NCI-H1436 treated with DMSO at 0.1 percent for 48 hours (cell line): Measurements from ENCODE around the gene NEURL1B.
"Not testable (repeated sequence)": the region's sequence is repeated elsewhere in the genome, so short reads cannot be mapped to it uniquely, and the experiment has no call there.

Source experiments
- DNase-seq: peaks from one replicate; lab custom pipeline; 2025; lab: John Stamatoyannopoulos, UW

NEURL1B gene, protein sequence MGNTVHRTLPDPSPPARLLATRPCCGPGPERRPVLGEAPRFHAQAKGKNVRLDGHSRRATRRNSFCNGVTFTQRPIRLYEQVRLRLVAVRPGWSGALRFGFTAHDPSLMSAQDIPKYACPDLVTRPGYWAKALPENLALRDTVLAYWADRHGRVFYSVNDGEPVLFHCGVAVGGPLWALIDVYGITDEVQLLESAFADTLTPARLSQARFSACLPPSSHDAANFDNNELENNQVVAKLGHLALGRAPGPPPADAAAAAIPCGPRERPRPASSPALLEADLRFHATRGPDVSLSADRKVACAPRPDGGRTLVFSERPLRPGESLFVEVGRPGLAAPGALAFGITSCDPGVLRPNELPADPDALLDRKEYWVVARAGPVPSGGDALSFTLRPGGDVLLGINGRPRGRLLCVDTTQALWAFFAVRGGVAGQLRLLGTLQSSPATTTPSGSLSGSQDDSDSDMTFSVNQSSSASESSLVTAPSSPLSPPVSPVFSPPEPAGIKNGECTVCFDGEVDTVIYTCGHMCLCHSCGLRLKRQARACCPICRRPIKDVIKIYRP

DNA sequence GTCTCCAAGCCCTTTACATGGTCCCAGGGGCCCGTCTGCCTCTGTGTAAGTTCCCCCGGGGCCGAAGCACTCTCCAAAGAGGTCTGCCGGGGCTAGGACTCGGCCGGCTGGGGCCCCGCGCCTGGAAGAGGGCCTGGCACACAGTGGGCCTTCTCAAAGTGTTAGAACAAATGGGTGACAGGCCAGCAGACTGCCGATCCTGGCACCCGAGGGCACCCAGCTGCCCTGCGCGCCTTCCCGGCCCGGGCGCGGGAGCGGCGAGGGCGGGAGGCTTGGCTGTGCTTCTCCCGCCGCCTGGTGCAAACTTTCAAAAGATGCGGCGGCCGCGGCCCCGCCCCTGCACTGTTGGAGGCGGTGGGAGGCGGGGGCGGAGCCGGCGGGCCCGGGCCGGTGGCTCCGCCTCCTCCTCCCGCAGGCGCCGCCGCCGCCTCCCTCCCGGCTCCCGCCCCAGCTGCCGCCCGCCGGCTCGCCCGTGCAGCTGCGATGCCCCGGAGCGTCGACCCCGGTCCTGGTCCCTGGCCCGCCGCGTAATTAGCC, at the start of gene NEURL1B:
NEURL1B (plus strand) TSS at position 442 of the 537 bp plus-strand sequence. CDS start 144 bp downstream, outside the sequence.
- DNase-seq: no peak

DNA sequence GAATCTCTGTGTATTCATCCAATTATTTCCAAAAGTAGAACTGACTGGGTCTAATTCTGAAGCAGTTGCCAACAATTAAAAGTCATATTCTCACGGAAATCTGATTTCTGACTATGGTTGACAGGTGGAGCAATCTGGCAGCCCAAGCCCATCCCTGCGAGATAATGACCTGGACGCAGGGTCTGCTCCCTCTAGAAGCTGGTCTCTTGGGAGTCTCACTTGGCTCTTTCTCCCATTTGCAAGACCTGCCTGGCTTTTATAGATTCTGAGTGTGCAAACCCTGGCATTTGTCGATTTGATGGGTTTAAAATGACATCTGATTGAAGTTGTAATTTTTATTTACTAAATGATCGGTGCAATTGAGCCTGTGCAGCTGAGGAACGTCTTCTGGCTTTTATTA, 49.4 kb upstream of the NEURL1B start:
- no peak for DNase-seq

DNA sequence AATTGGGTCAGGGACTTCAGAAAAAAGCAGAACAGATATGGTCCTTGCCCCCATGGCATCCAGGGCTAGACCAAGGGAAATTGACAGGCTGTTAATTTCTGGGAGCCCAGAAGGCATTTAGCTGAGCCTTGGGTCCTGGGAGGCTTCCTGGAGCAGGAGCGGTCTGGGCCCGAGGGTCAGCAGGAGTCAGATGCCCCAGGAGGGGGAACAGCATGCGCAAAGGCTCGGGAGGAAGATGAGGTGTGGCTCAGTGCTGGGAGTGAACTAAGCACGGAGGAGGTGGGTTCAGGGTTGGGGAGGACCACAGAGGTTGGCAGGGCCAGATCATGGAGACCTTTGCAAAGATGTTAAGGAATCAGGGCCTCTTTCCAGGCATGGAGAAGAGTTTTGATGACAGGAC, 48.2 kb upstream of the NEURL1B start:
- DNase-seq: no peak

DNA sequence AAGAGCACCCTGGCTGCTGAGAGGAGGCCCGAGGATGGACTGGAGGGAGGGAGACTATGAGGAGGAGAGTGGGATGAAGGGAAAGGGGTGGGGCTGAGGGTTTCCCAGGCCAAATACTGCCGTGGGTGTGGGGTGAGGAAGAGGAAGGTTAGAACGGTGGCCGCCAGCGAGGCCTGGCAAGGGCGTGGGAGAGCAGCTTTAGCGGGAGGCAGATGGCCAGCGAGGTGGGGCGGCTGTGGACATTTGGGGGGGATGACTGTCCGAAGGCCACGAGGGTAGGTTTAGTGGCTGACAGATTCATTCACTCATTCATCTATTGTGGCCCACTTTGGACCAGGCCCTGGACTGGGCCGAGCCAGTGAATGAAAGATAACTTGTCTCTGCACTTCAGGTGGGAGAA, 47.8 kb upstream of the NEURL1B start:
- DNase-seq: no peak

DNA sequence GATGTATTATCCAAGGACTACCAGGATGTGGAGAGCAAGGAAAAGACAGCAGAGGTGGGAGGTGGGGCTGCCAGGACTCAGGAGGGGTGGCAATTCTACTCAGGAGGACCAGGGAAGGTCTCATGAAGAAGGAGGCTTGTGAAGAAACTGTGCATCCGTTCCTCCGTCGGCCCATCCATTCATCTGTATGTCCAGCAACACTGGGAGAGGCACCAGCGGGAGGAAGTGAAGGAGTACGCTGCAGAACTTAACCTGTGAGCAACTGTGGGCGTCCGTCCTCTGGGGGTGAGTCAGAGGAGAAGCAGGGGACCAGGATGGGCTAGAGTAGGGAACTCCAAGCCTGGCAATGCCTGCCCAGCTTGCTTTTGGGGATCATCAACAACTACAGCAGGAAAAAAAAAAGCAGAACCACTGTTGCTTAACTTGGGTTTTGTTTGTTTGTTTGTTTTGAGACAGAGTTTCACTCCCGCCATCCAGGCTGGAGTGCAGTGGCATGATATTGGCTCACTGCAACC, 47.3 kb upstream of the NEURL1B start:
- DNase-seq: no peak

DNA sequence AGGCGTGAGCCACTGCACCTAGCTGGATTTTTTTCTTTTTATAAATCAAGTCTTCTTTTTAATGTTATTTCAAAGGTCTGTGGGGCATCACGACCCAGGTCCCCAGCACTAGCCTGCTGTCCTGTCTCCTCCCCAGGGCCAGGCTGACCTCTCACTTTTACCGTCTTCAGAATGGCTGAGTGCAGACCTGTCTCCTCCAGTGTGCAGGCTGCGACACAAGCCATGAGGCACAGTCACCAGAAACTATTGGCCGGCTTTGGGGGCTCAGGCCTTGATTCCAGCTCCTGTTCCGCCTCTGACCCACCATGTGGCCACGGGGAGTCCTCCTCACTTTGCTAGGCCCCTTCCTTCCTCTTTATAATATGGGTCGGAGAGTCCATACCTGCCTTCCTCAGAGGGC, 46.6 kb upstream of the NEURL1B start:
- DNase-seq: no peak

DNA sequence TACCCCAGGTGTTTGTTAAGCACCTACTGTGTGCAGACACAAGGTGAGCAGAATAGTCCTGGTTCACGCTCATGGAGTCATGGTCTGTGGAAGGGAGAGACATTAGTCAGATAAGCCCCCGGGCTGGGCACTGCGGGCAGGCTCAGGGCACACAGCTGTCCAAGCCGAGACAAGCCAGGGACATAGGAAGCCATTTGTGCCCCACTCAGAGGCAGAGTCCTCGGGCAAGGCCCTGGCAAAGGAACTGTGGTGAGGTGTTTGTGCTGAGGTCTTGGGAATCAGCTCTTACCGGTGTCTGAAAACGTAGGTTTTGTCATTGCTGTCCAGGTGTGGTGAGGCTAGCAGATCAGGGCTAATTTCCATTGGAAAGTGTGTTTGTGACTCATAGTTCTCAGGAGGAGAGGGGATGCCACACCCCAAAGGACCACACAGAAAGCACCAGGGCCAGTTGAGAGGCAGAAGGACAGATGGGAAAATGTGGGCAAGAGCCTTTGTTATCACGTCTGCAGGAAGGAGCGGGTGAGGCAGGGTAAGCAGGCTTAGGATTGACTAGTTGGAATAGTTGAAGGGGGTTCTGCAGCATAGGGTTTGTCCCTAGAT, 46.1 kb upstream of the NEURL1B start:
- DNase-seq: no peak

DNA sequence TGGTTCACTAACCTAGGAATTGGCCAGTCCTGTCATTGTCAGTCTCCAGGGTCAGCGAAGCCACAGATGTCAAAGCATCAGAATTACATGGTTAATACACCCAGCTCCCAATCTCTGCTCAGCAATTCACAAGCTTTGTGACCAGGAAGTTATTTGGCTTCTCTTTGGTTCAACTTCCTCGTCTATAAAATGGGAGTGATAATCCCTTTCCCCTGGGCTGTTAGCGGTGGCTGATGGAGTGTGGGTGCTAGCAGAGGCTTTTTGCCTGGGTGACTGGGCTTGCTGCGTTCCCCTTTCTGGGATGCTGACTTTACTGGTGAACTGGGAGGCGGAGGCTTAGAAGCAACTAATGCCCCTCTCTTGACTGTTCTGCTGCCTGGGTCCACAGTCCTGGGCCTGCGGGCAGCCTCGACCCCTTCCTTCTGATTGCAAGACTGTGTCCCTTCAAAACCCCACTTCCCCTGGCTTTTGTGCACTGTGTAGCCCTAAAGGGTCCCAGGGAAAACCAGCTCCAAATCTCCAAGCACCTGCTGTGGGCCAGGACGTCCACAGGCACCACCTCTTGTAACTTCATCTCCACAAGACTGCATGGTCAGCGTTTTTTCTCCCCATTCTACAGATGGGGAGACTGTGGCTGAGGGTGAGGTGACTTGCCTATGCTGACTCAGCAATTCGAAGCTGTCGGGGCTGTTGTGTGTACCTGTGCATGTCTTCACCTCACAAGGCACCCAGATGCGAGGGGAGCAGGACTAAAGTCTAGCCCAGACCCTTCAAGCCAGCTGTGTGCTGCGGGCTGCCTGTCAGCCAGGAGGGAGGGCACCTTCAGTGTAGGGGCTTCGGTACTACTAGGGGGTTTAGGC, 45.2 kb upstream of the NEURL1B start:
- DNase-seq: no peak

DNA sequence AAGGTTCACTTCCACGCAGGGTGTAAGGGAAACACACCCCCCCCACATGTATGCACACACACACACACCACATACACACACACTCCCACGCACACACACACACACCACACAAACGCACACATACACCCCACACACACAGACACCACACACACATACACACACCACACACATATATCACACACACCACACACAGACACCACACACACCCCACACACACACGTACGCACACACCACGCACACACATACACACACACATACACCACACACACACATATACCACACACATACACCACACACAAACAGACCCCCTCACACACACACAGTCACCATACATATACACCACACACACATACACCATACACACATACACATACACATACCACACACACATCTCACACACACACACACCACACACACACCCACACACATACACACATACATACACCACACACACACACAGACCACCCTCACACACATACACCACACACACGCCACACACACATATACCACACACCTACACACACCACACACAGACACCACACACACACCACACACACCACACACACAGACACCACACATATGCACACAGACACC, 44.3 kb upstream of the NEURL1B start:
- no peak for DNase-seq

DNA sequence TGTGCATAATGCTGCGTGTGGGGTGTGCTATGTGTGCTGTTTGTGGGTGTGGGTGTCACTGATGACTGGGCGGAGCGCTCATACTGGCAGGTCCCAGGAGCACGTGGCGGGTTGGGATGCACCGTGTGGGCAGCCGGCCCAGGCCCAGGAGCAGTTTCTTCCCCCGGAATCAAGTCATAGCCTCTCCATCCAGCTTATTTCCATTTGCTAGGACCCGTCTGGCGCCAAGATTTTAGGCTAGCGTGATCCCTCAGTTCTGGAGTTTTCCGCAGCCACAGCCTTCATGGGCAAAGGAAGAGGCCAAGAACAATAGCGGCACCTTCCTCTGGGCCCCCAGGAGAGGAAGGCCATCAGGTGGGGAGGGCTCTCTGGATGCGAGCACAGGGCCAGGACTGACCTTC, 43.3 kb upstream of the NEURL1B start:
- DNase-seq: no peak

DNA sequence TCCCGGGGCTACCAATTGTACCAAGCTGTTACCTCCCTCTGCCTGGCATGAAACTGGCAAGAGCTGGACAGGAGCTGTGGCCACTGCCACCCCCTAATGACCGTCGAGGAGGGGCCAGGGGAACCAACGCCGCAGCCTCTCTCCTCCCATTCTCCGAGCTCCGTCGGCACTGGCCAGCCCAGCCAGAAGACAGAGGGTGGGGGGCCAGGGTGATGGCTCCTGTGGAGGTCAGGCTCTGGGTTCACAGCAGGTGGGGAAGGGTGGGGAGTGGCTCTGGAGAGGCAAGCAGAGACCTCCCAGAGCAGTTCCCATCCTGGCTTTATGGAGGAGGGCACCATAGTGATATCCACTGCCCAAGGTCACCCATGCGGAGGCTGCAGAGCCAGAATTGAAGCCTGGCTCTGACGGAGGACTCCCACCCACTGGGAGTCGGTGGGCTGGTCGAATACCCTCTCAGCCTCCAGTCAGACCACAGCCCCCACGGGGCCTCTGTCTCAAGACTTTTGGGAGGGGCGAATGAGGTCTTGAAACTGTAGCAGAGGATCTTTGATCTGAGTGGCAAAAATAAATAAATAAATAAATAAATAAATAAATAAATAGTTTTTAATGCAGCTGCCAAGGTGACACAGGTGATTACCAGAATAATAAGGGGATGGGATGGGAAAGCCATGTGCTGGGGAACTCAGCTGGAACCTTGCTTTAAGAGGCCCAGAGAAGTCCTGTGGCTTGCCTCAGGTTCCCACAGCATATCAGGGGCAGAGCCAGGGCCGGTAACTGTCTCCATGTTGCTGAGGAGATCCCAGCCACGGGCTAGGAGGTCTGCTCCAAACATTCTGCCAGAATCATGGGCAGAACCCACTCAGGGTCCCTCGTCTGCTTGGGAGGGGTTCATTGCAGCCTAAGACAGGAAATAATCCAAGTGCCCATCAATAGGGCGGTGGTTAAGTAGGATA, 42.5 kb upstream of the NEURL1B start:
- DNase-seq: no peak

DNA sequence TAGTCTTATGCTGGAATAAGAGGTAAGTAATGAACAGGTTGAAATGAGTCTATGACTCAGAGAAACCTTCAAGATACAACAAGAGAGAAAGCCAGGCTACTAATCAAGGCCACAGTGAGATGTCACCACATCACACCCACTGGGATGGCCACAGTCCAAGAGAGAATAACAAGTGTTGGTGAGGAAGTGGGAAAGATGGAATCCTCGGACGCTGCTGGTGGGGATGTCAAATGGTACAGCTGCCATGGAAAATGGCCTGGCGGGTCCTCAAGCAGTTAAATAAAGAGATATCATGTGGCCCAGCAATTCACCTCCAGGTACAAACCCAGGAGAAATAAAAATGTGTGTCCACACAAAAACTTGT, 41.9 kb upstream of the NEURL1B start:
- DNase-seq: no peak

DNA sequence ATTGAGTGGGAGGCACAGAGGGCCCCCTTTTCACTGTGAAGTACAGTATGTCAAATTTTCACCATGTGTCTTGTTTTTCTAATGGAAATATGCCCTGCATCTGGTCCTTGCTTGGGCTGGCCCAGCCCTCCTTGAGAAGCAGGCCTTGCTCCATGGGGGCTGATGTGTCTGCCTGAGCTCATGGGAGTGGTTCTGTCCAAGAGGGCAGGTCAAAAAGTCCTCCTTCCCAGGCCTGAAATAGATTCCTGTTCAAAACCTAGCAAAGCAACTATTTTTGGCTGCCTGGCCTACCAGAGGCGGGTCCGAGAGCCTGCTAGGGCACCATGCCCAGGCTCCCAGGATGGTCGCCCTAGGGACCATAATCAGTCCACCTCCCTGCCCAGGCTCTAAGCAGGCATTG, 40.5 kb upstream of the NEURL1B start:
- no peak for DNase-seq

DNA sequence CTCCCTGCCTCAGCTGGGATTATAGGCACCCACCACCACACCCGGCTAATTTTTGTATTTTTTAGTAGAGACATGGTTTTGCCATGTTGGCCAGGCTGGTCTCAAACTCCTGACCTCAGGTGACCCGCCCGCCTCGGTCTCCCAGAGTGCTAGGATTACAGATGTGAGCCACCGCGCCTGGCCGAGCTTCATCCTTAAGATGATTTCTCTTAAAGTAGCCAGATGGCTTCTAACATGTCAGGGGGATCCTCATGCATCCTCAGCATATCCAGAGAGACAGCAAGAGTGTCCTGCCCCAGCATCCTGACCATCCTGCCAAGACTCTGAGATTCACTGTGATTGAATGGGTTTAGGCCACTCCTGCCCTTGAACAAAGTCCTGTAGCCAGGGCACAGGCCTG, 39.5 kb upstream of the NEURL1B start:
- DNase-seq: not testable (repeated sequence)

DNA sequence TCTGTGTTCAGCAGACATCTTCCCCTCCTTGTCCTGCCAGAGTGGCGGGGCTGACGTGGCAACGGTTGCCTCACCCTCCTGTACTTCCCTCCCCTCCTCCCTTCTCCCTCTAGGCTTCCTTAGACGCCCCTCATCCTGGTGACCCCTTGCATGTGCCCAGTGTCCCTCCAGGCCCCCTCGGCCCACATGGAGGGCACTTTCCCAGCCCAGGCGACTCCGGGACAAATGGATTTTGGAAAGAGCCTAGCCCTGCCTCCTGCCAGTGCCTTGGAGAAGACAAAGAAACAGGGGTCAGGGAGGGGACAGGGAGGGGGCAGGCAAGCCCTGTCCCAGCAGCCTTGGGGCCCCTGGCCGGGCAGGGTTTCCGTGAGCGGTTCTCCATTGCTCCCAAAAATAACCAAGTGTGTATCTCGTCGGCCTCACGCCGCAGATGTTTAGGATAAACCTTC, 38.3 kb upstream of the NEURL1B start:
- DNase-seq: no peak

DNA sequence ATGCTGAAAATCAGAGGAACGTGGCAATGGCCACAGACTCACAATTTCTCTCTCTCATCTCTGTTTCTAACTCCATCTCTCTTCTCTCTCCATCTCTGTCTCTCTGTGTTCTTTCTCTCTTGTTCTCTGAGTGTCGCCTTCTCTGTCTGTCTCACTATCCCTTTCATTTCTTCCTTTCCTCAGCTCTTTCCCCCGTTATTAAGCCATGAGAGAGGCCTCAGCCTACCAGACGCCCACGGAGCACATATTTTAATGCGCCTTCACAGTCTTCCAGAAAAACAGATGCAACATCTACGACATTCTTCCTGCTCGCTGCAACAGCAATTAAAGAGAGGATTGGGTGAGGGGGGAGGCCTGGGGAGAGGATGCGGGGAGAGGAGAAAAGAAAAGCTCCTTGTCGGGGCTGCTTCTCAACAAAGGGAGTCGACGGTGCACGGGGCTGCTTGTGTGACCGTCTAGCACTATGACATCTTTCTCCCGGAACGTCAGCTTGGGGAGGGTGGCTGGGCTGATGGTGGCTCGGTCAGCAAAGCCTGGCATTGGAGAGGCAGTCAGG, 37.7 kb upstream of the NEURL1B start:
- DNase-seq: no peak

DNA sequence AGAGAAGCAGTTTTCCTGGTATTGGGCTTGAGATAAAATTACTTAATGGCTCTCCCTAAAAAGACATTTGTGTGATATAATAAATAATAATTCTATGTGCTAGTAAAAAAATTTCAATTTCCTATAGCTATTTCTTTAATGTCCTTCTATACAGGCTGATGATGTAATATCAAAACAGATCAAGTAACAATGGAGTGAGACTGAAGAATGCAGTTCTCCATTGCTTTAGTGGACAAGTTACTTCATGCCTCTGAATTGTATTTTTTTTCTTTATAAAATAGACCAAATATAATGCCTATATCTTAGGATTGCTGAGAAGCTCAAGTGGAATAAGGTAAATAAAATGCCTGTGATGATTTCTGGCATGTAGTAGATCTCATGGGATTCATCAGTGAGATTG, 35.6 kb upstream of the NEURL1B start:
- DNase-seq: no peak

DNA sequence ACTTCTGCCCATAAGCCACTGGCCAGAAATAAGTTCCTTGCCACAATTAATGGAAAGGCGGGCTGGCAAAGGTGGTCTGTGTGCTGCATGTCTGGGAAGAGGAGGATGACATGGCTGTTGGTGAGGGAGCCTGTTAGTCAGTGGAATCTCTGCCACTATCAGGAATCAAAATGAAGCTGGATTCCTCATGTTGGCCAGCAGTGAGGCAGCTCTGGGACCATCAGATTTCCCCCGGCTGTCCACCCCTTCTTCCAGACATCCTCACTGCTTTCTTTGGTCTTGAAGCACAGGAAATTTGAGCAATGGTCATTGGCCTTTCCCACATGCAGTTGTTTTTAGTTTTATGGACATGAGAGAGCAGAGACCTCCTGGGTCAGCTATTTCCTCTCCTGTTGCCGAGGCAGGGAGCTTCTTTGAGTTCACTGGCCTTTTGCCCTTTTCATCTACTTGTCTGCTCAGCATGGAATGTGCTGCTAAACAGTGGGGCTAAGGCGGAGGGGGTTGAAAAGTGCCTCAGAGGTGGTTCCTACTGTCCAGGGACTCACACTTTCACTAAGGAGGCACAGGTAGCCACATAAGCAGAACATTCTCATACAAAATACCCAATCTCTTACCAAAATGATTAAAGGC, 34.8 kb upstream of the NEURL1B start:
- DNase-seq: no peak

DNA sequence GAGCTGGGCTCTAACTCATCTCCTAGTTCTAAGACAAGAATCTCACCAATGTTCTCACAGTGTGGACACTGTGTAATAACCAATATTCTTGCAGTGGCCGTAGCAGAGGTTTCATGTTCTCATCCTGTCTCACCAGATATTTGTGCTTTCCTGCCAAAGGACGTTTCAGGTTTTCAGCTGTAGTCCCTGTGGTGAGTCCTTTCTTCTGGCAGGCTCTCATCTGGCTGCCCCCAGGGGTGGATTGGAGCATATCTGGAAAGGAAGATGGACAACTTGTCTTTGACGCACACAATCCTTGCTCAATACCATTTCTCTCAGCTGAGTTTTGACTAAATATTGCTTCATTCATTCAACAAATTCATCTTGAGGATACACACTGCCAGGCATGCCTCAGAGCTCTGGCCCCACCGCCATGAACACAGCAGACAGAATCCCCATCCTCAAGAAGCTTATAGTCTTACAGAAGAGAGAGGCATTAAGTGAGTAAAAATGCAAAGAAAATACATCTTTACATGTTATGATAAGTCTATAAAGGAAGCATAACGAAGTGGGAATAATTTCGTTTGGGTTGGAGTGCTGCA, 33.8 kb upstream of the NEURL1B start:
- DNase-seq: no peak
